Heart right ventricle (tissue), 16 donors: Measurements from ENCODE around the gene LIF. TPM values are rescaled to one million over a fixed set of nuclear protein-coding genes. Genes with fewer than 3 reads are reported as not detected.

Experiments used
- ATAC-seq, 8 donors: fragments of 200-7000 bp; cut with Tn5 transposase; one replicate each; pipeline ENCODE4 v1.9.1; 2020; ENCODE audit warnings: mild to moderate bottlenecking in 8 of 8, moderate library complexity in 8 of 8, moderate number of reproducible peaks in 1 of 8
- DNase-seq, 2 donors: peaks; one replicate each; pipeline ENCODE4 v3.0.0-alpha.2; 2020
- H3K27ac ChIP-seq, 10 donors: fragments of 200-600 bp; sonication (generic) in 2 of 10; one replicate each; pipeline versions ENCODE4 v1.5.0 to v1.8.0; 2020 to 2022; ENCODE audit warnings: mild to moderate bottlenecking in 3 of 10
- H3K27me3 ChIP-seq, 7 donors: fragments of 200-600 bp; one replicate each; pipeline ENCODE4 v1.8.0; 2021 to 2022; ENCODE audit warnings: mild to moderate bottlenecking in 2 of 7
- H3K36me3 ChIP-seq, 9 donors: fragments of 200-600 bp; sonication (generic) in 1 of 9; one replicate each; pipeline versions ENCODE4 v1.5.0 to v1.8.0; 2020 to 2022; ENCODE audit warnings: mild to moderate bottlenecking in 2 of 9
- H3K4me1 ChIP-seq, 9 donors: fragments of 200-600 bp; sonication (generic) in 1 of 9; one replicate each; pipeline versions ENCODE4 v1.5.0 to v1.8.0; 2020 to 2022; ENCODE audit warnings: mild to moderate bottlenecking in 4 of 9
- H3K4me3 ChIP-seq, 10 donors: fragments of 200-600 bp; sonication (generic) in 2 of 10; one replicate each; pipeline versions ENCODE4 v1.5.0 to v1.8.0; 2020 to 2022; ENCODE audit warnings: mild to moderate bottlenecking in 7 of 10, moderate library complexity in 2 of 10
- H3K9me3 ChIP-seq, 11 donors: fragments of 200-600 bp in 10 of 11; sonication (generic) in 2 of 11; one replicate each; pipeline versions ENCODE4 v1.5.0 to v1.8.0; 2013 to 2022; ENCODE audit warnings: mild to moderate bottlenecking in 2 of 11, control low read depth in 1 of 11, moderate library complexity in 1 of 11
- WGBS, 2 donors: extraction: QIAGEN DNeasy Blood & Tissue Kit; methylation state at CpG; one replicate each; pipeline ENCODE4 v1.1.7; 2013; ENCODE audit warnings: inconsistent platforms in 1 of 2; 5-methylcytosine and 5-hydroxymethylcytosine counted together
- intact Hi-C, 10 donors: fragments of 100-400 bp; cut with DNase I; formaldehyde crosslinking; loops; one replicate each; pipeline versions ENCODE4 v1.11.1 to v1.14.2; 2022
- polyA plus RNA-seq, 2 donors: library from polyadenylated mRNA; stranded (reverse); fragments of 200-250 nt; gene quantifications; one replicate each; pipeline ENCODE4 v1.2.3, GENCODE V29; 2013
- total RNA-seq, 10 donors: library from RNA; stranded (reverse); fragmentation: NEBNext Ultra II Directional in 3 of 10; extraction: Animal tissue kit (Norgen Biotek cat#: 25700) in 3 of 10; gene quantifications; one replicate each; pipeline versions ENCODE4 v1.2.1 to v1.2.4, GENCODE V29; 2021 to 2023
- TF ChIP-seq, protein P1 (sequence below), 9 donors: fragments of 200-600 bp; sonication (generic) in 2 of 9; IDR thresholded peaks; one replicate each; pipeline versions ENCODE4 v1.5.0 to v1.8.0; 2021 to 2022; ENCODE audit warnings: antibody characterized with exemption in 9 of 9, mild to moderate bottlenecking in 5 of 9, moderate library complexity in 1 of 9
- donor health status: Arrhythmogenic right ventricular cardiomyopathy.
- donor health status: ischemic (EF 13 %, LVEDD 7.1; RV severe dilation, severe dysfunction).
- donor health status: healthy with polysubstance abuse.
- donor health status: DM: no; HTN: yes; CAD: no.
- donor health status: DM: no; HTN: no; CAD: no.
- donor health status: ischemic (EF 25% LVEDD 6.9; RV normal size, moderate dysfunction).
- donor health status: ischemic (EF 25% LVEDD 5.7; RV mildly dilated, moderate dysfunction).
- donor health status: healthy.
- donor health status: DM: yes; HTN: yes; CAD: no.
- donor health status: Ischemic cardiomyopathy.
- donor health status: ischemic (EF 35%, LVEDD 5.7; RV mildly dilated, moderate dysfunction).
- donor health status: nonischemic (EF 11% LVEDD 7.7; RV severe dilation, severe dysfunction).
- donor health status: DM: yes; HTN: yes; CAD: no.
- donor health status: PGD.
- donor health status: ischemic (EF 29% LVEDD 5.4; RV normal size, mild dysfunction).
- donor health status: nonischemic (EF 23%, LVEDD 6.1; RV moderate dilation, normal function).

LIF gene
- total and polyA plus RNA-seq, 12 donors, result 0.17 to 8.8 (median 0.53) TPM

DNA sequence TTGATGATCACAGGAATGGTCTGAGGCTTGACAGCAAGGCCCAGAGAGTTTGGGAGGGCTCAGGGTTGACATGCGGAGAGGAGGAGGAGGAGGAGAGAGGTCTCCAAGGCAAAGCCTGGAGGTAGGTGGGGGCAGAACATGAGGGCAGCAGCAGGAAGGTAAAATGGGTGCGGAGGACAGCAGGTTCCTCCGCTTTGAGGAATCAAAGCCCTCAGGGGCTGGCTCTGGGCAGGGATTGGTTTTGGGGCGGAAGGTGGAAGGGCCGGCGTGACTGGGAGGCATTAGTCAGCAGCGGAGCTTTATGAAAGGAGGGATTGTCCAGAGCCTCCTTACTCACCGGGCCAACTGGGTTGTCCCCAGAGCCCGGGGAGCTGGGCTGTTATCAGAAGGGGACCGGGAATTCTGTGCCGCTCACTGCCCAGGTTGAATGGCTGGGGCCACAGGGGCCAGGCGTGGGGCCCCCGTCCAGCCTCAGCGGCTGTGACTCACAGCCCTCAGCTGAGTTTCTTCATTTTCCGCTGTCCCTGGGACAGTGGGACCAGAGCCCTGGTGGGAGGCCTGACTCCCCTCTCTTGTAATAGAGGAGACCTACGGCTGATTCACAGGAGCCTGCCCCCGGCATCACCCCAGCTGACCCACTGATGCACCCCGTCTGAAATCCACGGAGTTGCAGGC lies 36.2 kb downstream of the LIF start:
- ATAC-seq, result peak in 1 of 8 donors; percentile 2
- peaks cover 0 to 64% (median 28%) of the 10 kb centered on the region in 9 donors for H3K4me1 ChIP-seq
- no peaks in the 10 kb centered on the region for H3K36me3 ChIP-seq
- peaks cover 0 to 78% (median 34%) of the 10 kb centered on the region in 7 donors for H3K27me3 ChIP-seq
- TF ChIP-seq, protein P1, sequence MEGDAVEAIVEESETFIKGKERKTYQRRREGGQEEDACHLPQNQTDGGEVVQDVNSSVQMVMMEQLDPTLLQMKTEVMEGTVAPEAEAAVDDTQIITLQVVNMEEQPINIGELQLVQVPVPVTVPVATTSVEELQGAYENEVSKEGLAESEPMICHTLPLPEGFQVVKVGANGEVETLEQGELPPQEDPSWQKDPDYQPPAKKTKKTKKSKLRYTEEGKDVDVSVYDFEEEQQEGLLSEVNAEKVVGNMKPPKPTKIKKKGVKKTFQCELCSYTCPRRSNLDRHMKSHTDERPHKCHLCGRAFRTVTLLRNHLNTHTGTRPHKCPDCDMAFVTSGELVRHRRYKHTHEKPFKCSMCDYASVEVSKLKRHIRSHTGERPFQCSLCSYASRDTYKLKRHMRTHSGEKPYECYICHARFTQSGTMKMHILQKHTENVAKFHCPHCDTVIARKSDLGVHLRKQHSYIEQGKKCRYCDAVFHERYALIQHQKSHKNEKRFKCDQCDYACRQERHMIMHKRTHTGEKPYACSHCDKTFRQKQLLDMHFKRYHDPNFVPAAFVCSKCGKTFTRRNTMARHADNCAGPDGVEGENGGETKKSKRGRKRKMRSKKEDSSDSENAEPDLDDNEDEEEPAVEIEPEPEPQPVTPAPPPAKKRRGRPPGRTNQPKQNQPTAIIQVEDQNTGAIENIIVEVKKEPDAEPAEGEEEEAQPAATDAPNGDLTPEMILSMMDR (IDR thresholded peaks at IDR 0.05), result no peak
- DNase-seq, result no peak
- H3K27ac ChIP-seq, result peak overlapping the region in 5 of 10 donors; percentile 78 to 92 (median 81)
- intact Hi-C loops, result no loop called here
- no peak overlapping the region for H3K4me3 ChIP-seq
- no peaks in the 10 kb centered on the region for H3K9me3 ChIP-seq
- WGBS, 2 donors, result 73 to 79% methylated on average over 19 of the region's 19 CpGs

- WGBS, 2 donors, result 93 to 94% methylated on average over 6 of the region's 6 CpGs
- Histone ChIP-seq H3K9me3 (no peaks in the 10 kb centered on the region), H3K4me3 (no peak overlapping the region), H3K36me3 (no peaks in the 10 kb centered on the region), H3K27ac (peak overlapping the region in 9 of 10 donors; percentile 42 to 92 (median 79)), H3K27me3 (peaks cover 0 to 74% (median 32%) of the 10 kb centered on the region in 7 donors), H3K4me1 (peaks cover 2 to 71% (median 36%) of the 10 kb centered on the region in 9 donors)
- no peak for ATAC-seq
- intact Hi-C loops, result loop anchor here in 4 of 10 donors (5.0 kb wide), 2 partner anchors 38 to 43 kb away; partner anchors contain the start of gene LIF (in 3 of the 4)
- TF ChIP-seq, protein P1 (IDR thresholded peaks at IDR 0.05), result no peak
- DNase-seq, result no peak
Observed at GRCh38 chr22:30209642-30210041, 36.9 kb downstream of the LIF start.

GRCh38 chr22:30208631-30209603 lies 37.6 kb downstream of the LIF start:
- H3K27me3 ChIP-seq, result peaks cover 0 to 72% (median 40%) of the 10 kb centered on the region in 7 donors
- H3K4me3 ChIP-seq, result no peak overlapping the region
- H3K9me3 ChIP-seq, result no peaks in the 10 kb centered on the region
- no peaks in the 10 kb centered on the region for H3K36me3 ChIP-seq
- ATAC-seq, result peak; percentile 61 to 85 (median 79)
- DNase-seq, result peak; percentile 73 to 74
- TF ChIP-seq, protein P1 (IDR thresholded peaks at IDR 0.05), result no peak
- WGBS, 2 donors, result 37 to 43% methylated on average over 26 of the region's 26 CpGs
- intact Hi-C loops, result loop anchor here in 4 of 10 donors (5.0 kb wide), 2 partner anchors 38 to 43 kb away; partner anchors contain the start of gene LIF (in 3 of the 4)
- H3K27ac ChIP-seq, result peak overlapping the region in 9 of 10 donors; percentile 42 to 92 (median 79)
- H3K4me1 ChIP-seq, result peaks cover 2 to 75% (median 37%) of the 10 kb centered on the region in 9 donors

- DNase-seq (no peak), ATAC-seq (no peak)
- no peaks in the 10 kb centered on the region for H3K36me3 ChIP-seq
- H3K4me3 ChIP-seq, result no peak overlapping the region
- peaks cover 0 to 77% (median 53%) of the 10 kb centered on the region in 7 donors for H3K27me3 ChIP-seq
- no peaks in the 10 kb centered on the region for H3K9me3 ChIP-seq
- TF ChIP-seq, protein P1 (IDR thresholded peaks at IDR 0.05), result no peak
- intact Hi-C loops, result loop anchor here in 4 of 10 donors (5.0 kb wide), 2 partner anchors 40 to 45 kb away; partner anchors contain the start of gene LIF (in 3 of the 4)
- peak overlapping the region in 6 of 10 donors; percentile 71 to 92 (median 80) for H3K27ac ChIP-seq
- WGBS, 2 donors, result 53 to 62% methylated on average over 16 of the region's 16 CpGs
- H3K4me1 ChIP-seq, result peaks cover 2 to 56% (median 37%) of the 10 kb centered on the region in 9 donors
Observed at GRCh38 chr22:30206944-30207343, 39.6 kb downstream of the LIF start.
